CD4-positive, alpha-beta T cell treated with Interleukin-6 for 4 hours (primary cell): ENCODE data around the gene SOAT1.

Source experiments
- DNase-seq: peaks from one replicate; pipeline ENCODE4 v3.0.0-alpha.2; 2020; ENCODE audit warnings: mixed read lengths

The SOAT1 gene

GRCh38 chr1:179310291-179310690 is 16.7 kb downstream of the SOAT1 start:
- DNase-seq: no peak

GRCh38 chr1:179310721-179311120 is 17.1 kb downstream of the SOAT1 start:
- no peak for DNase-seq

- DNase-seq: no peak
Measured at GRCh38 chr1:179311149-179311700, 17.6 kb downstream of the SOAT1 start.

- DNase-seq: no peak
Measured at GRCh38 chr1:179313004-179313403, 19.4 kb downstream of the SOAT1 start.

- DNase-seq: no peak
Measured at GRCh38 chr1:179314928-179315327, 21.3 kb downstream of the SOAT1 start.

- DNase-seq: no peak
Measured at GRCh38 chr1:179318491-179318890, 24.9 kb downstream of the SOAT1 start.

- no peak for DNase-seq
Measured at GRCh38 chr1:179321533-179322216, 28.1 kb downstream of the SOAT1 start.

GRCh38 chr1:179322557-179322956 is 29.0 kb downstream of the SOAT1 start:
- no peak for DNase-seq

- DNase-seq: no peak
Measured at GRCh38 chr1:179323436-179323835, 29.8 kb downstream of the SOAT1 start.

GRCh38 chr1:179325836-179326235 is 32.2 kb downstream of the SOAT1 start:
- DNase-seq: no peak

GRCh38 chr1:179326746-179327145 is 33.1 kb downstream of the SOAT1 start:
- no peak for DNase-seq

GRCh38 chr1:179327196-179327595 is 33.6 kb downstream of the SOAT1 start:
- no peak for DNase-seq

GRCh38 chr1:179327679-179328078 is 34.1 kb downstream of the SOAT1 start:
- DNase-seq: no peak

GRCh38 chr1:179329862-179330261 is 36.3 kb downstream of the SOAT1 start:
- DNase-seq: no peak

GRCh38 chr1:179334440-179334839 is 40.8 kb downstream of the SOAT1 start:
- no peak for DNase-seq

GRCh38 chr1:179337288-179337687 is 43.7 kb downstream of the SOAT1 start:
- DNase-seq: no peak

- no peak for DNase-seq
Measured at GRCh38 chr1:179337942-179338560, 44.5 kb downstream of the SOAT1 start.

- no peak for DNase-seq
Measured at GRCh38 chr1:179340918-179341317, 47.3 kb downstream of the SOAT1 start.

GRCh38 chr1:179341943-179342547 is 48.4 kb downstream of the SOAT1 start:
- no peak for DNase-seq

- no peak for DNase-seq
Measured at GRCh38 chr1:179342740-179343404, 49.3 kb downstream of the SOAT1 start.

- no peak for DNase-seq
Measured at GRCh38 chr1:179351281-179351680, 57.7 kb downstream of the SOAT1 start.

- no peak for DNase-seq
Measured at GRCh38 chr1:179352236-179352635, 58.6 kb downstream of the SOAT1 start.

- DNase-seq: no peak
Measured at GRCh38 chr1:179353546-179353945, 59.9 kb downstream of the SOAT1 start.
